Nephron (organoid): ENCODE data around the gene POLR1A.

Experiments
- H3K27ac Mint-ChIP-seq, 3 experiments: 2 replicates each; pipeline ENCODE4 v1.8.0; 2020; ENCODE audit warnings: mixed read lengths in 3 of 3, mild to moderate bottlenecking in 2 of 3, moderate library complexity in 1 of 3
- H3K27me3 Mint-ChIP-seq: 2 replicates; pipeline ENCODE4 v1.8.0; 2021; ENCODE audit warnings: low read depth, mild to moderate bottlenecking, moderate library complexity, mixed read lengths
- H3K36me3 Mint-ChIP-seq: 2 replicates; pipeline ENCODE4 v1.8.0; 2020; ENCODE audit warnings: low read depth, mixed read lengths
- H3K4me1 Mint-ChIP-seq: 2 replicates; pipeline ENCODE4 v1.8.0; 2020; ENCODE audit warnings: mixed read lengths
- H3K4me3 Mint-ChIP-seq, 3 experiments: 2 replicates each; pipeline ENCODE4 v1.8.0; 2020; ENCODE audit warnings: mild to moderate bottlenecking in 3 of 3, mixed read lengths in 3 of 3, moderate library complexity in 2 of 3
- H3K9me3 Mint-ChIP-seq: 2 replicates; pipeline ENCODE4 v1.8.0; 2020; ENCODE audit warnings: mixed read lengths
- CTCF ChIP-seq, 3 experiments: fragments of 200-600 bp; sonication (generic); IDR thresholded peaks; one replicate each; pipeline ENCODE4 v1.5.0; 2021; ENCODE audit warnings: antibody characterized with exemption in 3 of 3; ENCODE audit not compliant: unreplicated experiment in 3 of 3

POLR1A gene

GRCh38 chr2:85999061-85999831, 106.4 kb downstream of the POLR1A start:
- Mint-ChIP-seq H3K27ac (peak overlapping the region; percentile 92 to 96 (median 94)), H3K36me3 (no peaks in the 10 kb centered on the region), H3K4me1 (peaks cover 60% of the 10 kb centered on the region), H3K4me3 (no peak overlapping the region), H3K9me3 (peaks cover 3% of the 10 kb centered on the region), H3K27me3 (no peaks in the 10 kb centered on the region)
- TF ChIP-seq CTCF (IDR thresholded peaks at IDR 0.05; ENCODE audit: unreplicated experiment in 3 of 3): no peak

GRCh38 chr2:85998071-85998991, 107.4 kb downstream of the POLR1A start:
- H3K36me3 Mint-ChIP-seq: no peaks in the 10 kb centered on the region
- peaks cover 3% of the 10 kb centered on the region for H3K9me3 Mint-ChIP-seq
- peaks cover 65% of the 10 kb centered on the region for H3K4me1 Mint-ChIP-seq
- no peak for TF ChIP-seq CTCF (IDR thresholded peaks at IDR 0.05; ENCODE audit: unreplicated experiment in 3 of 3)
- peak overlapping the region in 2 of 3 experiments; percentile 14 to 15 for H3K4me3 Mint-ChIP-seq
- H3K27me3 Mint-ChIP-seq: peaks cover 3% of the 10 kb centered on the region
- peak overlapping the region; percentile 92 to 96 (median 94) for H3K27ac Mint-ChIP-seq

DNA sequence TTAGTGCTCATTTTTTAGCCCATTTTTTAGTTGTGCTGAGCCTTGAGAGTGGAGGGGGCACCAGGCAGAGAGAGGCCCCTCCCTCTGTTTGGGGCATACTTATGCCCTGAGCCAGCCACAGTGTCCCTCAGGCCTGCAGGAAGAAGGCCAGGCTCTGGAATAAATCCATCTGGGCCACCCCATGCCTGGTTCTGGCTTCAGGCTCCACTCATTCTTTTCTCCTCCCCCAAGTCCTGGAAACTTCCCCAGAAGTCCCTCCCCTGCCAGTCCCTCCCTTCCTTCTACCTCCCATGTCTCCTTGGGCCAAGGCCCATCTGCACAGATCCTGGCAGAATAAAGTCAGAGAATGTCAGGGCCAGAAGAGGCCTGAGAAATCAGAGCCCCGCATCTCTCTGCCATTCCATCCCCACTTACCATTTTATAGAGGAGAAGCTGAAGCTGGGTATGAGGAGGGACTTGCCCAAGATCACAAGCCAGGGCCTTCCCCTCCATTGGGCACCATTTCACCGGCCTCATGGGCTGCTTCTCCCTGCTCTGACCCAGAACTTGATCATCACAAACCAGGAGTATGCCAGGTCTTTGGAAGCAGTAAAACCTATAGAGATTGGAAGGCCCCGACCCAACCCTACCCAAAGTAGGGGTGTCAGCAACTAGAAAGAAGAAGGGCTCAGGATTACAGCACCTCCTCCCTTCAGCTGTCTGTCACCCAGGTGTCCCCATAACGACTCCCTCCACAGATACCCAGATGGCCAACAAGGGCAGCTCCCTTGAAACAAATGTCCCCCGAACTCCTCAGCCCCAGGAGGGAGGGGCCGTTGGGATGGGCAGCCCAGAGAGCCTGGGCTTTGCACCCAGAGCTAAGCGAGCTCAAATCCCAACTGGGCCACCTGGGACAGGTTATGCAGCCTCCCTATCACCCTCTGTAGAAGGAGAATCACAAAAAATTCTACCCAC, 108.4 kb downstream of the POLR1A start:
- H3K9me3 Mint-ChIP-seq: peaks cover 3% of the 10 kb centered on the region
- peaks cover 3% of the 10 kb centered on the region for H3K27me3 Mint-ChIP-seq
- no peaks in the 10 kb centered on the region for H3K36me3 Mint-ChIP-seq
- peak overlapping the region; percentile 92 to 96 (median 94) for H3K27ac Mint-ChIP-seq
- TF ChIP-seq CTCF (IDR thresholded peaks at IDR 0.05; ENCODE audit: unreplicated experiment in 3 of 3): no peak
- peak overlapping the region in 1 of 3 experiments; percentile 54 for H3K4me3 Mint-ChIP-seq
- H3K4me1 Mint-ChIP-seq: peaks cover 71% of the 10 kb centered on the region

DNA sequence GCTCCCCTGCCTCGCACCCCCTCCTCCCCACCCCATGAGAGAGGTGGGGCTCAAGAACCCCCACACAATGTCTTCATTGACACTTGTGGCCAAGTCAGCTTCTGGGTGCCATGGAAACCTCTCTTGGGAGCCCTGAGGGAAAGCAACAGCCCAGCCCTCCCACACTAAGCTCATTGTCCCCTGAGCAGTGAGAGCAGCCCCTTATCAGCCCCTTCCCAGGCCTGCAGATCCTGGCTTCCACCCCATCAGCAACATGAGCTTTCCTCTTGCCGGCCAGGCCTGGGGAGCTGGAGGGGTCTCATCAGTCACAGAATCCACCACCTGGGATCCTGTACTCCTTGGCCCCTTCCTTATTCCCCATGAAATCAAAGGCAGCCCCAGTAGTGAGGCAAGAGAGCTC, 109.1 kb downstream of the POLR1A start:
- H3K27me3 Mint-ChIP-seq: peaks cover 3% of the 10 kb centered on the region
- peak overlapping the region in 1 of 3 experiments; percentile 26 for H3K4me3 Mint-ChIP-seq
- no peaks in the 10 kb centered on the region for H3K36me3 Mint-ChIP-seq
- H3K27ac Mint-ChIP-seq: peak overlapping the region; percentile 92 to 96 (median 94)
- H3K9me3 Mint-ChIP-seq: peaks cover 3% of the 10 kb centered on the region
- peaks cover 69% of the 10 kb centered on the region for H3K4me1 Mint-ChIP-seq
- no peak for TF ChIP-seq CTCF (IDR thresholded peaks at IDR 0.05; ENCODE audit: unreplicated experiment in 3 of 3)
